ENCODE data around the gene PTRH1. TPM values are rescaled to one million over a fixed set of nuclear protein-coding genes. Genes with fewer than 3 reads are reported as not detected.

The PTRH1 gene
- total and polyA plus RNA-seq, 7 donors, result 7.9 to 44.6 (median 21.8) TPM

- Histone ChIP-seq H3K27me3 (ENCODE audit: insufficient read depth in 3 of 3, low read length in 2 of 3) (no peaks in the 10 kb centered on the region), H3K4me1 (peaks cover 19% of the 10 kb centered on the region), H3K27ac (no peak overlapping the region), H3K4me3 (no peak overlapping the region), H3K9me3 (no peaks in the 10 kb centered on the region), H3K36me3 (ENCODE audit: insufficient read depth in 1 of 2, low read depth in 1 of 2) (no peaks in the 10 kb centered on the region)
- TF ChIP-seq, protein P1, sequence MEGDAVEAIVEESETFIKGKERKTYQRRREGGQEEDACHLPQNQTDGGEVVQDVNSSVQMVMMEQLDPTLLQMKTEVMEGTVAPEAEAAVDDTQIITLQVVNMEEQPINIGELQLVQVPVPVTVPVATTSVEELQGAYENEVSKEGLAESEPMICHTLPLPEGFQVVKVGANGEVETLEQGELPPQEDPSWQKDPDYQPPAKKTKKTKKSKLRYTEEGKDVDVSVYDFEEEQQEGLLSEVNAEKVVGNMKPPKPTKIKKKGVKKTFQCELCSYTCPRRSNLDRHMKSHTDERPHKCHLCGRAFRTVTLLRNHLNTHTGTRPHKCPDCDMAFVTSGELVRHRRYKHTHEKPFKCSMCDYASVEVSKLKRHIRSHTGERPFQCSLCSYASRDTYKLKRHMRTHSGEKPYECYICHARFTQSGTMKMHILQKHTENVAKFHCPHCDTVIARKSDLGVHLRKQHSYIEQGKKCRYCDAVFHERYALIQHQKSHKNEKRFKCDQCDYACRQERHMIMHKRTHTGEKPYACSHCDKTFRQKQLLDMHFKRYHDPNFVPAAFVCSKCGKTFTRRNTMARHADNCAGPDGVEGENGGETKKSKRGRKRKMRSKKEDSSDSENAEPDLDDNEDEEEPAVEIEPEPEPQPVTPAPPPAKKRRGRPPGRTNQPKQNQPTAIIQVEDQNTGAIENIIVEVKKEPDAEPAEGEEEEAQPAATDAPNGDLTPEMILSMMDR (IDR thresholded peaks at IDR 0.05), result no peak
- WGBS, 3 donors, result 81 to 83% (median 82%) methylated on average over 9 of the region's 9 CpGs
- DNase-seq (no peak), ATAC-seq (no peak)
- intact Hi-C loops (cut with DNase I), result no loop called here
Measured at GRCh38 chr9:127703289-127703946, 12.0 kb downstream of the PTRH1 start.

DNA sequence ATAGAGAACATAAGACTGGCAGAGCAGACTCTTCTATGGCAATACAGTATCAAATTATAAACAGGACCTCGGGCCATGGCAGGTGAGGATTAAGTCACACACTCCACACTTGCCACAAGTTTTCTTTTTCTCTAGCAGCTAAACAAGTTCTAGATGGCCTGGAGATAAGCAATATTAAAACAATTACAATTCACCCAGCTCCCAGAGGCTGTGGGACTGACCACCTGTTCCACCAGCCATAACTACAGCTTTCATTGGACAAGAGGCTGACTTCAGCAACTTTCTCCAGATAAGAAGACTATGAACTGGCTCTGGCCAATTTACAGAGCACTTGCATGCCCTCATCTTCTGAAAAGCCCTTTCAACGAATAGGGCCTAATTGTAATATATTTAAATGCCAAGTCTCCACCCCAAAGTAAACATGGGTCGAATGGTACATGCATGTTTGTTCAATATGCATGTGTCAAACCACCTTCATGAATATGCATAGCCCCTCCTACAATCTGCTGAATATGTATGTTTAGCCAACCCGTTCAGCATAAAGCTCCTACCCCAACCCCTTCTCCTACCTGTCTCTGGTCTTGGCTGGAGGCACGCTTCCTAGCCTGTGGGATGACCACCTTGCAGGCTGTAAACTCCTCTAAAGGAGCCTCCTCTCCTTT lies 14.7 kb downstream of the PTRH1 start:
- WGBS, 3 donors, result 59 to 72% (median 65%) methylated on average over 5 of the region's 5 CpGs
- Histone ChIP-seq H3K4me3 (no peak overlapping the region), H3K27ac (peak overlapping the region; percentile 88), H3K36me3 (ENCODE audit: insufficient read depth in 1 of 2, low read depth in 1 of 2) (no peaks in the 10 kb centered on the region), H3K27me3 (ENCODE audit: insufficient read depth in 3 of 3, low read length in 2 of 3) (no peaks in the 10 kb centered on the region), H3K9me3 (no peaks in the 10 kb centered on the region), H3K4me1 (peaks cover 19% of the 10 kb centered on the region)
- DNase-seq, result no peak
- ATAC-seq, result no peak
- TF ChIP-seq, protein P1 (IDR thresholded peaks at IDR 0.05), result no peak
- intact Hi-C loops (cut with DNase I), result no loop called here

DNA sequence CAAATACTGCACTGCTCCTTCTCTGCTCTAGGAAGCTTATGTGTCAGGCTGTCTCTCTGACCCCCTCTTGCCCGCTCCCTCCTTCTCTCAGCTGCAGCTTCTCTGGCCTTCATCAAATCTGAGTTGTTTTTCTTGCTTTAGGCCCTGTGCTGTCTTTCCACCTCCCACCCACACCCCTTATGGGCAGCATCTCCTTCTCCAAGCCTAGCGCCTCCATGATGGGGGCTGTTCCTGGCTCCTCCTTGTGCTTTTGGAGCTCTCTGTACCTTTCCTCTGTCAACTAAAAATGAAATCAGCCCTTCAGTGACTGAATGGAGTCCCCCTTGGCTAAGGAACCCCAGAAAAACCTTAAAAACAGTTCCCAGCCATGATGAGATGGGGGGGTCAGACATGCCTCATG lies 15.3 kb downstream of the PTRH1 start:
- Histone ChIP-seq H3K9me3 (no peaks in the 10 kb centered on the region), H3K27ac (peak overlapping the region; percentile 88), H3K4me1 (peaks cover 19% of the 10 kb centered on the region), H3K4me3 (no peak overlapping the region), H3K36me3 (ENCODE audit: insufficient read depth in 1 of 2, low read depth in 1 of 2) (no peaks in the 10 kb centered on the region), H3K27me3 (ENCODE audit: insufficient read depth in 3 of 3, low read length in 2 of 3) (no peaks in the 10 kb centered on the region)
- DNase-seq (no peak), ATAC-seq (no peak)
- intact Hi-C loops (cut with DNase I), result no loop called here
- 95 to 98% (median 96%) methylated on average over 2 of the region's 2 CpGs for WGBS, 3 donors
- TF ChIP-seq, protein P1 (IDR thresholded peaks at IDR 0.05), result no peak

DNA sequence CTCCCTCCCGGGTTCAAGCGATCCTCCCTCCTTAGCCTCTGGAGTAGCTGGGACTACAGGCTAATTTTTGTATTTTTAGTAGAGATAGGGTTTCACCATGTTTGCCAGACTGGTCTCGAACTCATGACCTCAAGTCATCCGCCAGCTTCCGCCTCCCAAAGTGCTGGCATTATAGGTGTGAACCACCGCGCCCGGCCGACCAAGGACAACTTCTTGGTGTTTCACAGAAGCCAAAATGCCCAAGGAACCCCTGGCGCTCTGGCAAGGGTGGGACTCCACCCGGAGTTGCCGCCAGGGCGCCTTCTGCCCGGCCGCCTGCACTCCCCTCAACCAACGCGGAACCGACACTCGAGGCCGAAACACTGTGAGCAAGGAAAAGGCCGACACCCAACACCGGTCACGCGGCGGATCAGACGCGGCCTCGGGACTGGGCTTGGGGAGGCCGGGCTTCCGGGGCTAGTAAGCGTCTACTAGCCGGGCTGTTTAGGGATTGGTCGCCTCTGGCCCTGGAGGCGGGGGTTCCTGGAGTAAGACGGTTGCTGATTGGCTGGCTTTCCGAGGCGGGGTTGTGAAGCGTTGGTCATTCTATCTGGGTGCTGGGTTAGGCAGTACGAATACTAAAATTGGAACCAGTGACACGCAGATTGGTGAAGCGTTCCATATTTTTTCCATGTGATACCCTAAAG lies 16.3 kb downstream of the PTRH1 start:
- DNase-seq (peak; percentile 98 to 99), ATAC-seq (peak; percentile 98 to 99 (median 98))
- TF ChIP-seq, protein P1 (IDR thresholded peaks at IDR 0.05), result peak; percentile 26
- peak overlapping the region; percentile 88 for H3K27ac ChIP-seq
- H3K9me3 ChIP-seq, result no peaks in the 10 kb centered on the region
- peak overlapping the region; percentile 50 for H3K4me3 ChIP-seq
- intact Hi-C loops (cut with DNase I), result loop anchor here in 1 of 2 donors (2.0 kb wide), 1 partner anchor 14 kb away; no protein-coding TSS in a partner anchor
- H3K27me3 ChIP-seq (ENCODE audit: insufficient read depth in 3 of 3, low read length in 2 of 3), result no peaks in the 10 kb centered on the region
- H3K36me3 ChIP-seq (ENCODE audit: insufficient read depth in 1 of 2, low read depth in 1 of 2), result no peaks in the 10 kb centered on the region
- peaks cover 19% of the 10 kb centered on the region for H3K4me1 ChIP-seq
- WGBS, 3 donors, result 5 to 11% (median 8%) methylated on average over 41 of the region's 41 CpGs
